RWPE2 (cell line): Measurements from ENCODE around the gene SLC1A7.

Experiments
- ATAC-seq: fragments of 200-7000 bp; cut with Tn5 transposase; 3 replicates; pipeline ENCODE4 v1.9.1; 2021; ENCODE audit warnings: low read depth
- DNase-seq: peaks from one replicate; pipeline ENCODE4 v3.0.0-alpha.2; 2020; ENCODE audit warnings: low spot score
- H3K27ac ChIP-seq: fragments of 450-650 bp; 2 replicates; pipeline ENCODE4 v1.5.1; 2017; ENCODE audit warnings: mild to moderate bottlenecking; ENCODE audit not compliant: poor library complexity, severe bottlenecking
- H3K27me3 ChIP-seq: fragments of 250-450 bp; sonication (Bioruptor Pico); 2 replicates; pipeline ENCODE4 v1.5.1; 2021; ENCODE audit warnings: mild to moderate bottlenecking, moderate library complexity; ENCODE audit not compliant: insufficient read depth, poor library complexity, severe bottlenecking
- H3K36me3 ChIP-seq: fragments of 250-450 bp; sonication (Bioruptor Pico); 2 replicates; pipeline ENCODE4 v1.5.1; 2020; ENCODE audit warnings: low read depth, mild to moderate bottlenecking, moderate library complexity
- H3K4me1 ChIP-seq: fragments of 250-450 bp; sonication (Bioruptor Pico); 2 replicates; pipeline ENCODE4 v1.5.1; 2021; ENCODE audit warnings: mild to moderate bottlenecking, moderate library complexity; ENCODE audit not compliant: insufficient read depth, poor library complexity, severe bottlenecking
- H3K4me3 ChIP-seq: fragments of 250-450 bp; sonication (Bioruptor Pico); 2 replicates; pipeline ENCODE4 v1.5.1; 2021; ENCODE audit warnings: mild to moderate bottlenecking, moderate library complexity; ENCODE audit not compliant: severe bottlenecking
- H3K9me3 ChIP-seq: fragments of 250-450 bp; sonication (Bioruptor Pico); 2 replicates; pipeline ENCODE4 v1.5.1; 2021; ENCODE audit warnings: mild to moderate bottlenecking, moderate library complexity; ENCODE audit not compliant: severe bottlenecking
- TF ChIP-seq, protein P1 (sequence below): fragments of 450-650 bp; IDR thresholded peaks from one replicate; pipeline ENCODE4 v1.5.1; 2017; ENCODE audit warnings: mild to moderate bottlenecking, moderate library complexity; ENCODE audit not compliant: poor library complexity, severe bottlenecking

Gene SLC1A7

DNA sequence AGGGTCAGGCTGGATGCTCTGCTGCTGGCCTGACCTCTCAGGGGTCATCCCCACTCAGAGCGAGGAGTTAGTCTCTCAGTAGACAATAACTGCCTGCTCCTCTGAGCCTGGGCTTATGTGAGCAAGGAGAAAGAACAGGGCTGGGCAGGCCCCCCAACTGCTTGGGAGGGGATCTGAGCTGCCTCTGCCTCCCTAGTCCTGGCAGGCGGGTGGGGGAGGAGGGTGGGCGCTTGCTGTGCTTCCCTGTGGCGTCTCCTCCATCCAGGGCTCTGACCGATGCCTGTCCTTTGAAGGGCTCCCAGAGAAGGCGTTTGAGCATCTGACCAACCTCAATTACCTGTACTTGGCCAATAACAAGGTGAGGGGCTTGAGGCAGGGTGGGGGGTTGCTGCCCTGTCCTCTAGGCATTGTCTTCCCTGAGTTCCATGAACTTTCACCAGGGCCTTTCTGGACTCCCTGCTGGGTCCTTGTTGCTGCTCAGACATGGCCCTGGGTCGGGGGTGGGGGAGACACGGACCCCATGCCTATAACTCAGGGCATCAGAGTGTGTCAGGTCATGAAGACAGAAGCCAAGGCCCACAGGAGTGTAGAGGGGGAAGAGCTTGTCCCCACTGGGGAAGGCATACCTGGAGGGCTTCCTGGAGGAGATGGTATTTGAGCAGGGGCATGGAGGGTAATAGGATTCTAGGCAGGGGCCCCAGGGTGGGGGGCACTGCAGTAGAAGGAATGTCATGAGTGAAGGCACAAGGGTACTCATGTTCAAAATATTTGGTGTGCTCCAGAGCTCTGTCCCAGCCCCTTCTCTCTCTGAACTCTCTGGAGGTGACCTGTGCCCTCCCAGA, 67.9 kb downstream of the SLC1A7 start:
- no peak overlapping the region for H3K27ac ChIP-seq
- TF ChIP-seq, protein P1, sequence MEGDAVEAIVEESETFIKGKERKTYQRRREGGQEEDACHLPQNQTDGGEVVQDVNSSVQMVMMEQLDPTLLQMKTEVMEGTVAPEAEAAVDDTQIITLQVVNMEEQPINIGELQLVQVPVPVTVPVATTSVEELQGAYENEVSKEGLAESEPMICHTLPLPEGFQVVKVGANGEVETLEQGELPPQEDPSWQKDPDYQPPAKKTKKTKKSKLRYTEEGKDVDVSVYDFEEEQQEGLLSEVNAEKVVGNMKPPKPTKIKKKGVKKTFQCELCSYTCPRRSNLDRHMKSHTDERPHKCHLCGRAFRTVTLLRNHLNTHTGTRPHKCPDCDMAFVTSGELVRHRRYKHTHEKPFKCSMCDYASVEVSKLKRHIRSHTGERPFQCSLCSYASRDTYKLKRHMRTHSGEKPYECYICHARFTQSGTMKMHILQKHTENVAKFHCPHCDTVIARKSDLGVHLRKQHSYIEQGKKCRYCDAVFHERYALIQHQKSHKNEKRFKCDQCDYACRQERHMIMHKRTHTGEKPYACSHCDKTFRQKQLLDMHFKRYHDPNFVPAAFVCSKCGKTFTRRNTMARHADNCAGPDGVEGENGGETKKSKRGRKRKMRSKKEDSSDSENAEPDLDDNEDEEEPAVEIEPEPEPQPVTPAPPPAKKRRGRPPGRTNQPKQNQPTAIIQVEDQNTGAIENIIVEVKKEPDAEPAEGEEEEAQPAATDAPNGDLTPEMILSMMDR: no peak
- no peak for DNase-seq

DNA sequence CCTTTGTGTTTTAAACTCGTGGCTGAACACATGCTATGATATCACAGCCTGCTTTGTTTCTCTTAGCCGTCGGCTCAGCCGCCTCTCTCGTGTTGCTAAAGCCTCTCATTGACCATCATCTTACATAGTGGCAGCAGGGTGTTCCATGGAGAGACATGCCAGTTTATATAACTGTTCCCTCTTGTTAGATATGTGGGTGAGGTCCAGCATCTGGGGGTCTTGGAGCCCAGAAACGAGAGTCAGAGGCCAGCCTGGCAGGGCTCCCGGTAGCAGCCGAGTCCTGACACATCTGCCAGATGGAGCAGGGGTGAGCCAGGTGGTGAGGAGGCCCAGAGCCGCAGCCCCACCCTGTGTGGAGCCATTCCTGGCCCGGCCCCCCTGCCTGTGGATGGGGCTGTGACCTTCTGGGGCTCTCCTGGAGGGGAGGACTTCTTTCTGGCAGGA, 68.5 kb downstream of the SLC1A7 start:
- no peaks in the 10 kb centered on the region for H3K36me3 ChIP-seq
- H3K27ac ChIP-seq: no peak overlapping the region
- H3K9me3 ChIP-seq: no peaks in the 10 kb centered on the region
- TF ChIP-seq, protein P1: no peak
- H3K27me3 ChIP-seq: no peaks in the 10 kb centered on the region
- DNase-seq: no peak
- ATAC-seq: no peak
- H3K4me1 ChIP-seq: no peaks in the 10 kb centered on the region
- H3K4me3 ChIP-seq: no peak overlapping the region

More for the DNA sequence above, 67.9 kb downstream of the SLC1A7 start:
- no peaks in the 10 kb centered on the region for H3K36me3 ChIP-seq
- H3K9me3 ChIP-seq: no peaks in the 10 kb centered on the region
- H3K4me1 ChIP-seq: no peaks in the 10 kb centered on the region
- H3K27me3 ChIP-seq: no peaks in the 10 kb centered on the region
- H3K4me3 ChIP-seq: no peak overlapping the region
- ATAC-seq: no peak

DNA sequence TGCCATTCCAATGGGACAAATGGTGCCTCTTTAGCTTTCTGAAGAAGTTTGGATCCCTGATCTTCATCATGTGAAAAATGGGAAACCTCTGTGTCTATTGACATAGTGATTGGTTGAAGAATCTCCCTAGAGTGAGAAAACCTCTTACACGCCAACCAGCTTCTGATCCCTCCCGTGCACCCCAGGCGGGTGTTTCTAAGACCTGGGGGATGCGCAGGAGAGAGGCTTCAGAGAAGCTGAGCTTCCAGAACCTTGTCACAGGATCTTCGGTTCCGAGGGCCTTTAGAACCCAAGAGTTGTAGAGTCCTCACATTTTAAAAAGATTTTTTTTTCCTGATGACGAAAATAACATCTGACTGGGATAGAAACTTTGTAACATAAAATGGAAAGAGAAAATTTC, 69.2 kb downstream of the SLC1A7 start:
- no peak overlapping the region for H3K4me3 ChIP-seq
- no peaks in the 10 kb centered on the region for H3K27me3 ChIP-seq
- TF ChIP-seq, protein P1: no peak
- H3K36me3 ChIP-seq: no peaks in the 10 kb centered on the region
- DNase-seq (no peak), ATAC-seq (no peak)
- H3K27ac ChIP-seq: no peak overlapping the region
- no peaks in the 10 kb centered on the region for H3K9me3 ChIP-seq
- no peaks in the 10 kb centered on the region for H3K4me1 ChIP-seq

DNA sequence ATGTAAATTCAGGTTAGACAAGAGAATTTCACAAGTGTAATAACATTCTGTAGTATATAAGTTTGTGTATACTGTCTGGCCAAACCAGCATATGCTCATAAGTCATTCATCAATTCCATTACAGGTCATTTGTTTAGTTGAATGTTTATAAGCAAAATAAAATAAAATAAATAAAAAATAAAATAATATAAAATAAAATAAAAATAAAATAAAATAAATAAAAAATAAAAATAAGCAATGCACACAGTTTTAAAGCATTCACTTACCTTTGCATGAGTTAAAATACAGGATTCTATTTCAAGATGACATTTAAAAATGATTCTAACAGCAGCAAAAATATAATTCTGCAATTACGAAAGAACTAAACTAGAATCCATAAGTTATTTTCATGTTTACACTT, 70.5 kb downstream of the SLC1A7 start:
- ATAC-seq (no peak), DNase-seq (no peak)

More for the DNA sequence above, 70.5 kb downstream of the SLC1A7 start:
- no peaks in the 10 kb centered on the region for H3K36me3 ChIP-seq
- TF ChIP-seq, protein P1: no peak
- no peaks in the 10 kb centered on the region for H3K4me1 ChIP-seq
- H3K9me3 ChIP-seq: no peaks in the 10 kb centered on the region
- H3K27me3 ChIP-seq: no peaks in the 10 kb centered on the region
- H3K27ac ChIP-seq: no peak overlapping the region
- no peak overlapping the region for H3K4me3 ChIP-seq
